HEK293 (cell line): ENCODE results near the gene TMEM167A.

Experiments
- CTCF ChIA-PET: fragments of 350-600 bp; formaldehyde crosslinking; extraction: SDS; loops from one replicate; lab custom pipeline; 2021; ENCODE audit warnings: antibody characterized with exemption; lab: Yijun Ruan, JAX
- POLR2A ChIA-PET: fragments of 300-600 bp; formaldehyde crosslinking; extraction: SDS; loops from one replicate; lab custom pipeline; 2020; ENCODE audit warnings: antibody characterized with exemption, inconsistent platforms; lab: Yijun Ruan, JAX
- H3K27ac ChIP-seq: fragments of 200-500 bp; sonication (Bioruptor generic); 2 replicates; pipeline ENCODE4 v1.5.1; 2014; ENCODE audit warnings: low read depth, low read length, control low read depth, inconsistent platforms; ENCODE audit errors: extremely low read depth
- H3K36me3 ChIP-seq, 2 experiments: fragments of 200-500 bp in 1 of 2; sonication (Bioruptor generic) in 1 of 2; 1 replicate in 1 of 2; 2 replicates in 1 of 2; pipeline ENCODE4 v1.5.1; 2014 to 2017; ENCODE audit warnings: inconsistent platforms in 2 of 2, low read length in 2 of 2; ENCODE audit not compliant: control insufficient read depth in 2 of 2, insufficient read depth in 1 of 2
- H3K4me1 ChIP-seq: fragments of 200-500 bp; sonication (Bioruptor generic); 2 replicates; pipeline ENCODE4 v1.5.1; 2014; ENCODE audit warnings: mild to moderate bottlenecking, low read length, inconsistent platforms; ENCODE audit not compliant: control insufficient read depth, insufficient read depth
- H3K4me3 ChIP-seq: 2 replicates; pipeline ENCODE4 v1.5.1; 2011; ENCODE audit warnings: low read depth, mild to moderate bottlenecking, control low read depth, low read length, moderate library complexity
- H3K9me3 ChIP-seq: fragments of 200-500 bp; sonication (Bioruptor generic); 2 replicates; pipeline ENCODE4 v1.5.1; 2014; ENCODE audit warnings: low read depth, low read length, inconsistent platforms; ENCODE audit not compliant: control insufficient read depth, insufficient read depth
- BCL11A ChIP-seq: fragments of 450-650 bp; formaldehyde crosslinking; IDR thresholded peaks from 2 replicates; pipeline ENCODE4 v1.5.1; 2016; ENCODE audit warnings: low read depth, missing biosample characterization, missing genetic modification characterization
- HOXA7 ChIP-seq: sonication (generic); formaldehyde crosslinking; IDR thresholded peaks from 2 replicates; pipeline ENCODE4 v1.8.1; 2022; ENCODE audit warnings: missing genetic modification reagents, borderline replicate concordance
- PRDM2 ChIP-seq: fragments of 450-650 bp; formaldehyde crosslinking; IDR thresholded peaks from 2 replicates; pipeline ENCODE4 v1.5.1; 2016; ENCODE audit warnings: missing biosample characterization, missing genetic modification characterization, borderline replicate concordance
- SCRT1 ChIP-seq: fragments of 450-650 bp; formaldehyde crosslinking; IDR thresholded peaks from 2 replicates; pipeline ENCODE4 v1.5.1; 2016; ENCODE audit warnings: missing biosample characterization, missing genetic modification characterization, borderline replicate concordance
- SP7 ChIP-seq: fragments of 450-650 bp; formaldehyde crosslinking; IDR thresholded peaks from 2 replicates; pipeline ENCODE4 v1.5.1; 2016; ENCODE audit warnings: missing biosample characterization, missing genetic modification characterization
- YY1 ChIP-seq: fragments of 450-650 bp; formaldehyde crosslinking; IDR thresholded peaks from 2 replicates; pipeline ENCODE4 v1.5.1; 2018; ENCODE audit warnings: missing biosample characterization, missing genetic modification characterization
- ZBTB10 ChIP-seq: fragments of 450-650 bp; formaldehyde crosslinking; IDR thresholded peaks from 2 replicates; pipeline ENCODE4 v1.5.1; 2016; ENCODE audit warnings: missing biosample characterization, missing genetic modification characterization
- ZBTB21 ChIP-seq: fragments of 450-650 bp; formaldehyde crosslinking; IDR thresholded peaks from 2 replicates; pipeline ENCODE4 v1.5.1; 2017; ENCODE audit warnings: missing biosample characterization, missing genetic modification characterization
- ZEB2 ChIP-seq: fragments of 450-650 bp; formaldehyde crosslinking; IDR thresholded peaks from 2 replicates; pipeline ENCODE4 v1.5.1; 2016; ENCODE audit warnings: missing biosample characterization, missing genetic modification characterization
- ZNF140 ChIP-seq: fragments of 450-650 bp; formaldehyde crosslinking; IDR thresholded peaks from 2 replicates; pipeline ENCODE4 v1.5.1; 2016; ENCODE audit warnings: missing biosample characterization, missing genetic modification characterization
- ZNF169 ChIP-seq: fragments of 450-650 bp; formaldehyde crosslinking; IDR thresholded peaks from 2 replicates; pipeline ENCODE4 v1.5.1; 2016; ENCODE audit warnings: missing biosample characterization, missing genetic modification characterization
- ZNF19 ChIP-seq: fragments of 450-650 bp; formaldehyde crosslinking; IDR thresholded peaks from 2 replicates; pipeline ENCODE4; 2016; ENCODE audit warnings: missing biosample characterization, missing genetic modification characterization, low read depth
- ZNF335 ChIP-seq: fragments of 450-650 bp; formaldehyde crosslinking; conservative IDR thresholded peaks from 2 replicates; pipeline ENCODE4 v1.5.1; 2016; ENCODE audit warnings: missing biosample characterization, missing genetic modification characterization
- ZNF433 ChIP-seq: fragments of 450-650 bp; formaldehyde crosslinking; IDR thresholded peaks from 2 replicates; pipeline ENCODE4 v1.5.1; 2016; ENCODE audit warnings: missing biosample characterization, missing genetic modification characterization, low read depth
- ZNF449 ChIP-seq: fragments of 450-650 bp; formaldehyde crosslinking; IDR thresholded peaks from 2 replicates; pipeline ENCODE4 v1.5.1; 2017; ENCODE audit warnings: missing biosample characterization, mild to moderate bottlenecking, missing genetic modification characterization, moderate library complexity
- ZNF521 ChIP-seq: fragments of 450-650 bp; formaldehyde crosslinking; IDR thresholded peaks from 2 replicates; pipeline ENCODE4 v1.5.1; 2017; ENCODE audit warnings: missing biosample characterization, mild to moderate bottlenecking, missing genetic modification characterization
- ZNF571 ChIP-seq: fragments of 450-650 bp; formaldehyde crosslinking; IDR thresholded peaks from 2 replicates; pipeline ENCODE4 v1.5.0; 2017; ENCODE audit warnings: missing biosample characterization, missing genetic modification characterization
- ZNF664 ChIP-seq: fragments of 450-650 bp; formaldehyde crosslinking; IDR thresholded peaks from 2 replicates; pipeline ENCODE4 v1.5.1; 2016; ENCODE audit warnings: missing biosample characterization, missing genetic modification characterization
- ZSCAN30 ChIP-seq: fragments of 450-650 bp; IDR thresholded peaks from 2 replicates; pipeline ENCODE4 v1.5.1; 2018; ENCODE audit warnings: missing biosample characterization, mild to moderate bottlenecking, missing genetic modification characterization, moderate library complexity
- TF ChIP-seq, protein P1 (sequence below): fragments of 450-650 bp; formaldehyde crosslinking; IDR thresholded peaks from 2 replicates; pipeline ENCODE4 v1.5.1; 2016; ENCODE audit warnings: missing biosample characterization, missing genetic modification characterization

Gene TMEM167A

DNA sequence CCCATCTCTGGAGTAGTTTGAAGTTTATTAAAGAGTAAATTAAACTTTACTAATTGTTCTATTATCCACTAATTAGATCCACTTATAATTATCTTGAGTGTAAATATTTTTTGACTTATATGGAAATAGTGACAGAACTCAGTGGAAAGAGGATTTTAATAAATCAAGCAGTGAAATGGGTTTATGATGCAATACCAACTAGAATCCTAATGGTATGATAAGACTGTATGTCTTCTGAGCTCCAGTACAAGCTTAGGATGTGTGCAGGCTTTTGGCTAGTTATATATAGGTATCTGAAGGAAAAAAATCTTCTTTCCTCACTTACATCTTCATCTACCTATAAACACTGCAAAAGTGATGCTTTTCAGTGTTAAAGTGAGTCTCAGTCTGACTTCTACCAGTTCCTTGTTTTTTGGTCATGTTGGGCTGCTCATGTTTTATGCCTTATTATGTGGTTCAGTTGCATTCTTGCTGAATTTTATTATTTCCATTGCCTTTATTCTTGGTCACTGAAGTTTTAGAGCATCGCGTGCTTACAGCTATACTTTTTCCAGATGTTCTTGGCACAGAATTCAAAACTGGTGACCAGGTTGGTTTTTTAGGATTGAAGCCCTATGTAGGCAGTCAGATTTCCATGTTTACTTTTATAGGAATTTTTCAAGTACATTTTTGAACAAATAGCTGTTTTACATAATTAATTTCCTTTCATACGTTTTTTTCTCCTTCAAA lies 30.7 kb upstream of the TMEM167A start:
- no peaks in the 10 kb centered on the region for H3K36me3 ChIP-seq
- H3K9me3 ChIP-seq = no peaks in the 10 kb centered on the region
- TF ChIP-seq PRDM2 (tag by site-specific recombination) (no peak), ZNF140 (no peak), ZEB2 (tag by site-specific recombination) (no peak), ZNF664 (tag by site-specific recombination) (no peak), BCL11A (tag by site-specific recombination) (no peak), ZNF19 (no peak), ZNF335 (no peak), ZNF169 (no peak), ZNF571 (tag by site-specific recombination) (no peak), ZBTB21 (no peak), ZBTB10 (no peak), ZNF449 (tag by site-specific recombination) (no peak), ZNF433 (no peak), HOXA7 (CRISPR knock-in tag) (no peak), SP7 (no peak), ZNF521 (tag by site-specific recombination) (no peak), YY1 (tag by site-specific recombination) (no peak), ZSCAN30 (tag by site-specific recombination) (no peak), SCRT1 (tag by site-specific recombination) (no peak)
- TF ChIP-seq, protein P1, sequence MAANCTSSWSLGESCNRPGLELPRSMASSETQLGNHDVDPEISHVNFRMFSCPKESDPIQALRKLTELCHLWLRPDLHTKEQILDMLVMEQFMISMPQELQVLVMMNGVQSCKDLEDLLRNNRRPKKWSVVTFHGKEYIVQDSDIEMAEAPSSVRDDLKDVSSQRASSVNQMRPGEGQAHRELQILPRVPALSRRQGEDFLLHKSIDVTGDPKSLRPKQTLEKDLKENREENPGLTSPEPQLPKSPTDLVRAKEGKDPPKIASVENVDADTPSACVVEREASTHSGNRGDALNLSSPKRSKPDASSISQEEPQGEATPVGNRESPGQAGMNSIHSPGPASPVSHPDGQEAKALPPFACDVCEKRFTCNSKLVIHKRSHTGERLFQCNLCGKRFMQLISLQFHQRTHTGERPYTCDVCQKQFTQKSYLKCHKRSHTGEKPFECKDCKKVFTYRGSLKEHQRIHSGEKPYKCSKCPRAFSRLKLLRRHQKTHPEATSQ (tag by site-specific recombination) = no peak
- H3K4me3 ChIP-seq = no peak overlapping the region
- ChIA-PET CTCF (no interaction called here), POLR2A (no interaction called here)
- no peak overlapping the region for H3K27ac ChIP-seq
- H3K4me1 ChIP-seq = no peaks in the 10 kb centered on the region
